Measurements from ENCODE around the gene MYOD1.

DNA sequence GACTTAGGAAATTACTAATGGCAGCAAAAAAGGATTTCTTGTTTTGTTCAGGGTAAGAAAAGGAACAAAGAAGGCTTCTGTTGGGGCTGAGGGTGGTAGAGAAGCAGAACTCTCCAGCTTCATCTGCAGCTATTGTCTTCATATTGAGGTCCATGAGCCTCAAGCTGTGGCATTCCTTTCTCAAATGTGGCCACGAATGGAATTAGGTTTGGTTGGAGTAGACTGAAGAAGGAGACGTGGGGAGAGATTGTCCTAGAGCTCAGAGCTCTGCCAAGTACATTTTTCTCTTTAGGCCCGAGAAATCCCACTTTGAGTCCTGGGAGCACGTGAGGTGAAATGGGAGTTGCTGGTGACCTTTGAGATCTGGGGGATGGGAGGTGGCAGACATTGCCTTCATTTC, 25.8 kb upstream of the MYOD1 start:
- no peak for TF ChIP-seq CTCF (IDR thresholded peaks at IDR 0.05; ENCODE audit: low read depth, low read length, poor library complexity, severe bottlenecking)
- no peak for TF ChIP-seq EZH2phosphoT487 (IDR thresholded peaks at IDR 0.05; ENCODE audit: borderline replicate concordance, low read length)

Data from DOHH2 (cell line).